HG02884 (cell line): ENCODE results near the gene CEP295NL.
"Not testable (repeated sequence)": the region's sequence is repeated elsewhere in the genome, so short reads cannot be mapped to it uniquely, and the experiment has no call there.

Experiments
- ATAC-seq: cut with Tn5 transposase; IDR thresholded peaks from one replicate; pipeline ENCODE4 v1.9.1; 2021; ENCODE audit warnings: mild to moderate bottlenecking, moderate library complexity; ENCODE audit not compliant: unreplicated experiment

The CEP295NL gene

DNA sequence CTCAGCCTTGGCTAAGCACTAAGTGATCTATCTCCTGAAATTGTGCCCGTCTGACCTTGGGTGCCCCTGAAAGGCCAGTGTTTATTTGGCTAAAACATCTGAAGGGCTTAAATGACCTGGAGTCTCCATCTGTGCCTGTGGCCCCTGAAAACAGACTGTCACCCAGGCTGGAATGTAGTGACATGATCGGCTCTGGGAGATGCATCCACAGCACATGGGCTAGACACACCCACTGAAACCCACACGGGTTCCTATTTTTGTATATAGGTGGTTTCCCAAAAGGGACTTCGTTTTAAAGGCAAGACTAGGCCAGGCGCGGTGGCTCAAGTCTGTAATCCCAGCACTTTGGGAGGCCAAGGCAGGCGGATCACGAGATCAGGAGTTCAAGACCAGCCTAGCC, 13.5 kb downstream of the CEP295NL start:
- no peak for ATAC-seq

DNA sequence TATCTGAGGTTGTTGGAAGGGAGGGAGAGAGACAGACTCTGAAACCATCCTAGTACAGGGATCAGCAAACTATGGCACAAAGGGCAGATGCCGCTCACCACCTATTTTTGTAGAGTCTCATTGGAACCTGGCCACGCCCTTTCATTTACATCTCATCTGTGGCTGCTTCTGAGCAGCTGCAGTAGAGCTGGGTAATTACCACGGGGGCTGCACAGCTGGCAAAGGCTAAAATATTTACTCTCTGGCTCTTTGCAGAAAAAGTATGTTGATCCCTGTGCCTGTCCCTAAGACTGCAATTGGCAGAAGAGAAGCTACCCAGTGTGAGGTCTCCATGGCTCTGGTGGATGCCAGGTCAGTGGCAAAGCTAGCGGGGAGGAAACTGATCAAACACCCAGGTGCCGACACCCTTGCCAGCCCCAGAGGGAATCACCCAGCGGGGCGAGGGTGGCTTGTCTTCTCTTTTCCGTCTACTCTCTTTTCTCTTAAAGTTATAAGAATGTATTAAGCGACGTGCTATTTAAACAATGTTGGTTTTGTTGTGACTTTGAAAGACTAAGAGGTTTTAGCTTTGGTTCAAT, 14.0 kb downstream of the CEP295NL start:
- no peak for ATAC-seq

DNA sequence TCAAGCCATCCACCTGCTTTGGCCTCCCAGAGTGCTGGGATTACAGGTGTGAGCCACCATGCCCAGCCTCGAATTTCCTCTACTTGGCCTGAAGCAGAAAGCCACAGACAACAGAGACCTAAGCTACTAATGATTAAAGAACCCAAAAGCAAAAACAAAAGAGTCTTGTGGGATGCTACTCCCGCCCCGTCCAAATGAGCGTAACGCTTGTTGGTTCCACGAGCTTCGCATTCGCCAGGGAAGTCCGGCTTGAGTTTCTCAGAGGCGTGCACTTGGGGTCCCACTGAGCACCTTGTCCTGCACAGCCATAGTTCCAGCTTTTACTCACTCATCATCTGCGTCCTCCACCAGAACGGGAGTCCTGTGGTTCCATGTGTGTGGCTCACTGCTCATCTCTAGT, 16.0 kb downstream of the CEP295NL start:
- ATAC-seq = no peak

DNA sequence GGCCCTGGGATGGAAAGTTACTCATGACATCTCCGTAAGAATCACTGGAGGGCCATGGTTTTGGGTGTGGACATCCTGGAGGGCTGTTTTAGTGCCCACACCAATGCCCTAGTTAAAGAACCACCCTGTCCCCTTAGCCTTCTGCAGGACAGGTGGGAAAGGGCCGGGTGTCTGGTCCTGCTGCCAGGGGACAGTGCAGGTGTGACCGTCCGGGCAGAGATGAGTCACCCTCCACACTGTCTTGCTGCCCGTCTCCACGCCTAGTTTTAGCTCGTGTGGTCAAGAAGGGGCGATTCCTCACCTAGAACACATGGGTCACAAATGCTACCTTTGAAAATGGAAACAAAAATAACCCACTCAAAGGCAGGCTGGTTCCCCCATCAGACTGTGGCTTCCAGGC, 17.0 kb downstream of the CEP295NL start:
- no peak for ATAC-seq

DNA sequence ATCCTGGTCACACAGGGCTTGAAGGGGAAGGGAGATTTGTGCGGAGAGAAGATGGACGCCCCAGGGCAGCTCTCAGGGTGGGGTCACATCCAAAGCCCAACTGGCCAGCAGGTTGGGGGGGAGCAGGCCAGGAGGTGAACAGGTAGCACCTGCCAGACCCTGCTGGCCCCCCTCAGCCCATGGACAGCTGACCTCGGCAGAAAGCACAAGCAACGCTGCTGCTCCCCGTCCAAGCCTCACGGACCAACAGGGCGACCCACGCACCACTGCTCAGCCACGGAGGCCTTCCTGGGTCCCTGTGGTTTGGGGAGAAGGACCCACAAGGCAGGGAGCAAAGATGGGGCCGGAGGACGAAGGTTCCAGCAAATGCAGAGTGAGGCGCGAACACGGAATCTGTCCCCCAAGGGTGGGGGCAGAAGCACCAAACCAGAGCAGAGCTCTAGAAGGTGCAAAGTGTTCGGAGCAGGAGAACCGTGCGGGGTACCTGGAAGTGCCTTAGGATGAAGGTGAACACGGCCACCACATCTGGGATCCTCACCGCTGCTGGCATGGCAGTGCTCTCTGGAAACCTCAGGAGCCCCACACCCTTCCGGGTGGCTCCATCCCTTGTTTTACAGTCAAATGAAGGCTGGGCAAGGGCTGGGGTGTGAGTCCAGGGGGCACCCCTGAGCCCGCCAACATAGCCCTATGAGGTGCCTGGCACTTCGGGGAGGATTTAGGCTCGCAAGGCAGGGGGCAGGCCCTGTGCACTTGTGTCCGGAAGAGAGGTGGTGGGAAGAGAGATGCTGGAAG, 17.9 kb downstream of the CEP295NL start:
- ATAC-seq = no peak

DNA sequence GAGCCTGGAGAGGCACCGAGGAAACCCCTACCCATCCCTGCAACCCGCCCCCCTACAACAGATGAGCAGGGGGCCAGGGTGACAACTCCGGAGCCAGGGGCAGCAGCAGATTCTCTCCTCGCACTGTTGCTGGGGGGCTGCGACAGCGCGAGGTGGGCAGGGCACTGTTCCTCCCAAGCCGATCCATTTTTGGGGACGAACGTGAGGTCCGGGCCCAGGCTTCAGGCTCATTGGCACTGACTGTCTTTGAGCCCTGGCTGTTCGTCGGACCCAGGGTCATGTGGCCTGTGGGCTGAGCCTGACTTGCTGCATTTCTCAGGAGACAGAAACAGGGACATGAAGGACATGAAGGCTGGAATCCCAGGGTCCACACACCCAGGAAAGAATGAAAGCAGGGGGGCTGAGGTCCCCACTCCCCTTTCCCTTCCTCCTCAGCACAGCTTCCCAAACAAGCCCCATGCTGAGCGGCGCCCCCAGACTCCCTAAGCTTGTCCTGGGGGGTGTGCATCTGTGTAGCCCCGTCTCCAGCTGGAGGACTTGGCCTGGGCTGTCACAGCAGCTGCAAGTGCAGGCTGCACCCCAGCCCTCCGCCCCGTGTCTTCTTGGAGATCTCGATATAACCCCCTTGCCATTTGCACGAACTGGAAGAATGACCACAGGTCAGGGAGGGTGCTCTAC, 18.7 kb downstream of the CEP295NL start:
- ATAC-seq = no peak

DNA sequence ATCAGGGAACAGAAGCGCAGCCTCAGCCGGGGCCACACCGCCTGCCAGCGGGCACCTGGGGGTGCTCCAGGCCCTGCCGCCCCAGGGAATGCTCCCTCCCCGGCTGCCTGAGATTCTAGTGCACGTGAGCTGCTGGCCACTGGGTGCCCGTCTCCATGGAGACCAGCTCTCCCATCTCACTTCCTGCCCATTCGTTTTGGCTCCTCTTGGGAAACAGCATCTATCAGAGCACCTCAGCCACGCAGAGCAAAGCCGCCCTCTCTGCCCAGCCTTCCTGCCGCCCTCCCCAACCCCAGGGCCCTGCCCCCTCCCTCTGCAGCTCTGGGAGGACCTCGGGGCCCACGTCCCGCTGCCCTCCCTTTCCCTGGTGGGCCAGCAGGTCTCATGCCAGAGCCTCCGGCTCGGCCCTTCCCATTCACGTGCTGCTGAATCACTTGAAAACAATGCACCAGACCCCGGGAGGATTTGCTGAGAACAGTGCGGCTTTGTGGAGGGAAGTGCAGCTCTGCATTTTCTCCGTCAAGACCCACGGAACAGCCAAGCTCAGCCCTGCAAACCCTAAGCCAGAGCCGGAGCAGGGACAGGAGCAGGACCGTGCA, 19.4 kb downstream of the CEP295NL start:
- ATAC-seq = no peak

DNA sequence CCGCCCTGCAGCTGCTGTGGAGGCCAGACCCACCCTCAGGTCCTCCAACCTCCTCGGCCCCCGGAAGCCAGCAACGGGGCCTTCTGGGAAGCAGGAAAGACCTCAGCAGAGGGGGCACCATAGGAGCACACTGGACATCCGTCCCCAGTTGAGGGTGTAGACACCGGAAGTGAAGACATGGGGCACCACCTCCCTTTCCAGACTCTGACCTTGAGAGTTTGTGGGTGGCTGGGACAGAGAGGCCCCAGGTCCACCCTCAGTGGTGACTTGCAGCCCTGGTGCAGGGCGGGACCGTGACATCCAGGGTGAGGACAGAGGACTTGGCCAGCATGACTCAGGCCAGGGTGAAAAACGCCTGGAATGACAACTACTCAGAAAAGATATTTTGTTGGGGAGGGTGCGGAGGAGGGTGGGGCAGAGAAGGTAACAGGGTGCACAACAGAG, 19.9 kb downstream of the CEP295NL start:
- ATAC-seq = no peak

DNA sequence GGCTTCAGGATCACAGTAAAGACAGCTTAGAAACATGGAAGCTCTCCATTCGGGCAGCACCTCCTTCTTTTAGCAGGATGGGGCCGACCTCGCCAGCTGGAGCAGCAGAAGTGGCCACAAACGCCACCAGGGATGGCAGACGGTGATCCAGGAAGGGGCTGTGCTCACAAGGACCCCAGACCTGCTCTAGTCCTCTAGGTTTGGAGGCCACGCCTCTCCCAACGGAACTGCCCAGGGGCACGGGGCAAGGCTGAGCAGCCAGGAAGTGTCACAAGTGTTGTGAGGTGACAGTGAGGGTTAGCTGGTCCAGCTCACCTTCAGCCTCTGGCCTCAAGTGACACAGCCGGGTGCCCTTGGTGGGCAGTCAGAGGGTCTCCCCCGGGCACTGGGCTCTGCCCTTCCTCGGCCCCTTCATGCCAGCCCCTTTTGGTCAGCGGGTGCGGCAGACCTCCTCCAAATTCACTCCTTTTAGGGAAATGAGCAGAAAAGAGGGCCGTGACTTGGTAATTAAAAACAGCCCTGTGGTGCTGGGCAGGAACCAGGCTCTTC, 20.4 kb downstream of the CEP295NL start:
- no peak for ATAC-seq

DNA sequence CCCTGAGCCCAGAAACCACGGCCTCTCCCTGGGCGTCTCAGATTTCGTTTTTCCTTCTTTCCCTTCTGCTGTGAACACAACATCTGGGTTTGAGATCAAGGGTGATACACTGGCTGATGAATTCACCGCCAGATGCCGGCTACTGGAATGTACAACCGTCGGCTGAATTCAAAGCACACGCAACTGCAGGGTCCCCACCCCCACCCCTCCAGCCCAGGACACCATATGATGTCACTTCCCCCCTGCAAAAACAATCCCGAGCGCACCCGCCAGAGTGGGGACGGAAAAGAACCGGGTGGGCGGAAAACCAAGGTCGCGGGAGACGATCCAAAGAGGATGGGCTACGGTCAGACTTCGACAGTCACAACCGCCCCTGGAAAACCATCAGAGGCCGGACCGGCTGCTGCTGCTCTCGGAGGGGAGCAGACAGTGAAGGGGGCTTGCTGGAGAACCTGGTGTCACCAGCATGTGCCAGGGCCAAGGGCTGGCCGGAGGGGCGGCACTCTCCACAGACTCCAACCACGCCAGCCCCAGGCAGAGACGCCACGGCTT, 23.3 kb downstream of the CEP295NL start:
- ATAC-seq = no peak

DNA sequence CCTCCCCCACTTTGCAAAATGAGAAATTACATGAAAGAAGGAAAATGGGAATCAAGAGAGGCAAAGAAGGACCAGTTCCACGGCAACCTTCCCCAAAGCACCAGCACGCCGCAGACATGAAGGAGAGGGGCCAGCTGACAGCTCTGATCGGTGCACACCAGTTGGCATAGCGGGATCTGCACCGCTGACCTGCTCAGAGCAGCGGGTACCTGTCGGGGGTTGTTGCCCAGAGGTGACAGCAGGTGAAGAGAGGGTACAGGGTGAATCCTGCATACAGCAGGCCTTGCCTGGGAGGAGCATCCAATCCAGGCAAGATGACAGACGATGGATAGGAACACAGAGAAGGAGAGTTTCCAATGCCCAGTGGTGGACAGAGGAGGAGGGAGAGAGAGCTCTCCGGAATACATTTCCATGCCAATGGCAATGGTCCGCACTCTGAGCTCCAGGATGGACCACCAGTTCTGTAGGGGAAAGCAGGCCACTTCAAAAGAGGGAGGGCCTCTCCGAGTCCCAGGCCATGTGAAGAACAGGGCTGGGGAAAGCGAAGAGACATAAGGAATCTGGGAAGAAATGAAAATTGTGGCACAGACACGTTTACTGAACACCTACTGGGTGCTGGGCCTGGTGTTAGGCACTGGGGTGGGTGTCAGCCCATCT, 24.0 kb downstream of the CEP295NL start:
- no peak for ATAC-seq

DNA sequence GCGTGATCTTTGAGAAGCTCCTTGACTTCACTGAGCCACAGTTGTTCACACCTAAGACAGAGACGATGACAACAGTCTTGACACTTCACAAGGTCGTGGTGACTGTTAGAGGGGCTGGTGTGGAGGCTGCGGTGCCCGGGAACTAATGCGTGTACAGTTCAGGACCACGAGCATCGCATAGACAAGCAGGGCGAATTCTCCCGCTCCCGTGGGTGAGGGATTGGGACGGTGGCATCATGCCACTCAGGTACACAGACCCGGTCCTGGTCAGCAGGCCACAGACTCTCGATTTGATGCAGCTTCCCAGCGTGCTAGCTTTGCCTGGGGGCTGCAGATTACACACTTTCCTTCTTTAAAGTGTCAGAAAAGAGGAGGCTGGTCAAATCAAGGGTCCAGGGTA, 24.7 kb downstream of the CEP295NL start:
- ATAC-seq = no peak

DNA sequence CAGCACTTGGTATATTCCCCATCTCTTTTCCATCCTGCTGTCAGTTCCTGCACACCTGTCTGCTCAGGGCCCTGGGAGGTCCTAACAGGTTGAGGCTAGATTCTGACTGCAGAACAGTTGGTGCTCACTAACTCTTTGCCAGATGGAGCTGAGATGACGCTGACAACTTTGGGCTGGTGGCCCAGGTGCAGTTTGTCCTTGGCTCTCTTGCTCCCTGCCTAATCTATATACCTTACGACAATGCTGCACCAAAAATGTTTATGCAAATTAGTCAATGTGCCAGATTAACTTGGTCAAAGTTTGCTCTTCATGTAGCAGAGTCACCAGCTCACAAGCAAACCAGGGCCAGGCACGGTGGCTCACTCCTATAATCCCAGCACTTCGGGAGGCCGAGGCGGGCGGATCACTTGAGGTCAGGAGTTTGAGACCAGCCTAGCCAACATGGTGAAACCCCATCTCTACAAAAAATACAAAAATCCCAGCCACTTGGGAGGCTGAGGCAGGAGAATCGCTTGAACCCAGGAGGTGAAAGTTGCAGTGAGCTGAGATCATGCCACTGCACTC, 26.0 kb downstream of the CEP295NL start:
- not testable (repeated sequence) for ATAC-seq

DNA sequence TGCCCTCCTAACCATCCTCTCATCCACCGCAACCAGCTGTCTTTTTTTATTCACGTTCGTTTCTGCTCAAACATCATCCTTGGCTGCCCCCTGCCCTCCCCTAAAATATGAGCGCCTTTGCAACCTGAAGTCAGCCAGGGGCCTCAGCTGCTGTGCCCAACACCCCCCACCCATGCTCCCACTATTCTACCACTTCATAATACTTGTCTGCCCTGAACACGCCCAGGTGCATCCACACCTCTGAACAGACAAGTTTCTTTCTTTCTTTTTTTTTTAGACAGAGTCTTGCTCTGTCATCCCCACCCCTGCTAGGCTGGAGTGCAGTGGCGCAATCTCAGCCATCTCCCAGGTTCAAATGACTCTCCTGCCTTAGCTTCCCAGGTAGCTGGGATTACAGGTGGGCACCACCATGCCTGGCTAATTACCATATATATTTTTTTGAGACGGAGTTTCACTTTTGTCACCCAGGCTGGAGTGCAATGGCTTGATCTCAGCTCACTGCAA, 26.9 kb downstream of the CEP295NL start:
- ATAC-seq = no peak

DNA sequence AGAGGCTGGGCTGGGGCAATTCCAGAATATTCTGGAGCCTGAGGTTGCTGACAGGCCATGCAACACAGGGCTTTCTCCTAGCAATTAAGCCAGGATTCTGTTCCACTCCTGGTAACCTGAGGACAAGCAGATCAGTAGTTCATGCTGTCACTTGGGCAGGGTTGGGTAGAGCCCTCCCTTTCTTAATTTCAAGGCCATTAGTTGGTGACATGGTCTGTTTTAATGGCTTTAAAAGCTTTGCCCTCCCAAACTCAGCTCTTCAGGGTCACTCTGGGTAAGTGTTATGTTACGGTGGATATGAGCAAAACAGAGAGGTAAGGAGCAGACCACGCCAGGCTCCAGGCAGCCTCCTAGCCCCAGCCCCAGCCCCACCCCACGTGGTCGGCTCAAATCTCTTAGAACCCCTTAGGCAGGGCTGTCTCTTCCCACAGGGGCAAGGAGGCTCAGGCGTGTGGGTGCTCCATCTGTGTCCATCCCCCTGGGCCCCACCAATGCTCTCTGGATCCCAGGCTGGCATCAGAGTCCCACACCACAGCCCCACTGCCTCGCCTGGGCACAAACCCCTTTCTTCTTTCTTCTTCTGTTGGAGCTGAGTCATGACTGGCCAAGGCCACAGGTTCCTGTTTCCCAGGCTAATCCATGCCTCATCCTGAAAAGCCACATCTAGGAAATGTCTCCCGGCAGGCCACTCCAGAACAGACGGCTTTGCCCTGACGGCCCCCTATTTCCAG, 27.5 kb downstream of the CEP295NL start:
- no peak for ATAC-seq

DNA sequence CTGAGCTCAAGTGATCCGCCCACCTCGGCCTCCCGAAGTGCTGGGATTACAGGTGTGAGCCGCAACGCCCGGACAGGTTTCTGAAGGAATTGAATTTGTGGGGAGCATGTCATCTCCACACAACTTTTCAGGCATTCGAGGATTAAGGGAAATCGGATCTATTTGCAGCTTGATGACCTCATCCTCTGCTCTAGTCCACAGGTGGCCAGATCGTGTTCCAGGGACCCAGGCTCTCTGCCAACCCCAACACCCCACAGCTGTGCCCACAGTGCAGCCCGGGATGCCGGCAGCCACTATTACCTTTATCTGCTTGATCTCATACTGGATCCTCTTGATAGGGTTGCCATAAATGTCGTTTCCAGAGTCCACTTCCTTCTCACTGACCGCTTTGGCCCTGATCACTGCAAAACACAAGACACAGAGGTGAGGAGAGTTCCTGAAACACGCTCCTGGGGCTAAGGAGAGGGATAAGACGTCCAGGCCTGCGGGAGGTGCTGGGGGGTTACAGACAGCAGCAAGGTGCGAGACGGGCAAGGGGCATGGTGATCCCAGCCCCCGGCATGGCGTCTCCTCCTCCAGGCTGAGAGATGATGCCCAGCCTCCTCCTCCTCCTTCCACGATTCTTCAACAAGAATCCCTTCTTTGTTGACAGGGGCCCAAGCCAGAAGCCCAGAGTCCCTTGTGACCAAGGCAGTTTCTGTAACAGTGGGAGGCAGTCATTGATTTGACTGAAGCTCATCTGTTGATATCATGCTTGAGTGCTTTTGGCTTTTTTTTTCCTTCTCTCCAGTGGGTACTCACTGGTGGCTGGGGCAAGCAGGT, 29.3 kb downstream of the CEP295NL start:
- no peak for ATAC-seq

DNA sequence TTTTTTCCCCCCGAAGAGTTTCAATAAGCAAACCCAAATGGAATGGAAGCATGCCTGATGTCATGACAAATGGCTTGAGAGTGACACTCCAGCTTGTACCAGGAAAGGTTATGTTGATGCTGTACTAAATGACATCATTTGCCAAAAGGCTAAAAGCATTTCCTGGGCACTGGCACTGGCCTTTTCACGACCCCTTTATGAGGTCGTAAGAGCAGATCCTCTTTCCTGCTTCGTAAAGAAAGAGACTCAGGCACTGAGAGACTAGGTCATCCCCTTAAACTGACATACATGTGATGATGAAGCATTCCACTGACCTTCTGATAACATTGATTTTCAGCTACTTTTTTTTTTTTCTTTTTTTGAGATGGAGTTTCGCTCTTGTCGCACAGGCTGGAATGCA, 30.5 kb downstream of the CEP295NL start:
- ATAC-seq = no peak

DNA sequence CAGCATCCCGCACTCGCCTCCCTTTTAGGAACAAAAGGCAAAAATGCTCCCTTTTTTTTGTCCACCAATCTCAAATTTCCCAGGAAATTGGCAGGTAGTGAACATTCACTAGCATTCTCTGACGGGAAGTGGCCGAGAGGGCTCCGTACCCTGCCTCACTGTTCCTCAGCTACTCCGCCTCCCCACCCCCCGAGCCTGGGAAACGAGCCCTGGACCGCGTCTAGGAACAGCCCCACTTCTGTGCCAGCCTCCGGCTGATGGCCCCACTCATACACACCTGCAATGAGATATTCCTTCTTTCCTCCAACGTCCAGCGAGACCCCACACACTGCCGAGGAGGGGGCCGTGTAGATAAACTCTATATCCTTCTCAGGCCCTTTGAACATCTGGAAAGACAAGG, 32.4 kb downstream of the CEP295NL start:
- ATAC-seq = no peak

DNA sequence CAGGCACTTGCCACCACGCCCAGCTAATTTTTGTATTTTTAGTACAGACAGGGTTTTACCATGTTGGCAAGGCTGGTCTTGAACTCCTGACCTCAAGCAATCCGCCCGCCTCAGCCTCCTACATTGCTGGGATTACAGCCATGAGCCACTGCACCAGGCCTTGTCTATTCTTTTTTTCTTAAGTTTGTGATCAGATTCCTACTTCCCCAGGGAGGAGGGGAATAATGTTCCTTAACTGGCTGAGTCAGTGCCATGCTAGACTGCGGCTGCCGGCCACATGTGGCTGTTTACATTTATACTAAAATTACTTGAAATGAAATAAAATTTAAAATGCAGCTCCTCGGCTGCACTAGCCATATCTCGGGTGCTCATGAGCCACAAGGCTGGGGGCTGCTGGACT, 34.6 kb downstream of the CEP295NL start:
- no peak for ATAC-seq
